Liver (tissue), 9 donors: ENCODE results near the gene FRMD4B. TPM values are rescaled to one million over a fixed set of nuclear protein-coding genes. Genes with fewer than 3 reads are reported as not detected.

Experiments
- DNase-seq: peaks from one replicate; pipeline ENCODE4 v3.0.0-alpha.2; 2017; ENCODE audit warnings: low spot score
- H3K27ac ChIP-seq, 2 donors: one replicate each; pipeline ENCODE4 v1.7.0; 2013; ENCODE audit warnings: inconsistent platforms in 2 of 2, low read length in 2 of 2, control low read depth in 1 of 2, low read depth in 1 of 2, mild to moderate bottlenecking in 1 of 2
- H3K27me3 ChIP-seq, 4 donors: one replicate each; pipeline versions ENCODE4 v1.6.1 to v1.7.0; 2013; ENCODE audit warnings: low read length in 3 of 4, inconsistent platforms in 1 of 4, mild to moderate bottlenecking in 1 of 4, moderate library complexity in 1 of 4; ENCODE audit not compliant: control insufficient read depth in 4 of 4, insufficient read depth in 4 of 4
- H3K36me3 ChIP-seq, 4 donors: one replicate each; pipeline versions ENCODE4 v1.6.1 to v1.7.0; 2013; ENCODE audit warnings: low read length in 3 of 4, mild to moderate bottlenecking in 3 of 4, low read depth in 1 of 4, moderate library complexity in 1 of 4; ENCODE audit not compliant: control insufficient read depth in 4 of 4, insufficient read depth in 3 of 4
- H3K4me1 ChIP-seq, 4 donors: one replicate each; pipeline versions ENCODE4 v1.6.1 to v1.7.0; 2013; ENCODE audit warnings: low read length in 3 of 4, mild to moderate bottlenecking in 3 of 4, moderate library complexity in 1 of 4; ENCODE audit not compliant: control insufficient read depth in 4 of 4, insufficient read depth in 4 of 4
- H3K4me3 ChIP-seq, 3 donors: one replicate each; pipeline versions ENCODE4 v1.6.1 to v1.7.0; 2013; ENCODE audit warnings: low read length in 3 of 3, control low read depth in 1 of 3, low read depth in 1 of 3, mild to moderate bottlenecking in 1 of 3
- H3K9ac ChIP-seq, 2 donors: one replicate each; pipeline ENCODE4 v1.7.0; 2013; ENCODE audit warnings: low read length in 2 of 2, mild to moderate bottlenecking in 2 of 2, moderate library complexity in 2 of 2, control low read depth in 1 of 2, low read depth in 1 of 2
- H3K9me3 ChIP-seq, 4 donors: one replicate each; pipeline versions ENCODE4 v1.6.1 to v1.7.0; 2013; ENCODE audit warnings: low read length in 3 of 4; ENCODE audit not compliant: control insufficient read depth in 4 of 4
- EGR1 ChIP-seq, 2 donors: IDR thresholded peaks; 2 replicates each; pipeline ENCODE4 v1.6.1; 2016 to 2018; ENCODE audit warnings: antibody characterized with exemption in 2 of 2, low read depth in 2 of 2
- FOXA1 ChIP-seq: IDR thresholded peaks from 2 replicates; pipeline ENCODE4 v1.6.1; 2016; ENCODE audit warnings: antibody characterized with exemption
- FOXA2 ChIP-seq: IDR thresholded peaks from 2 replicates; pipeline ENCODE4 v1.6.1; 2016; ENCODE audit warnings: antibody characterized with exemption
- GABPA ChIP-seq, 2 donors: IDR thresholded peaks in 1 of 2; conservative IDR thresholded peaks in 1 of 2; 2 replicates each; pipeline ENCODE4 v1.6.1; 2016; ENCODE audit warnings: antibody characterized with exemption in 2 of 2, mild to moderate bottlenecking in 1 of 2, moderate library complexity in 1 of 2
- HNF4A ChIP-seq, 2 donors: conservative IDR thresholded peaks; 2 replicates each; pipeline ENCODE4 v1.6.1; 2016; ENCODE audit warnings: antibody characterized with exemption in 2 of 2, mild to moderate bottlenecking in 2 of 2
- HNF4G ChIP-seq: IDR thresholded peaks from 2 replicates; pipeline ENCODE4 v1.6.1; 2016; ENCODE audit warnings: antibody characterized with exemption
- JUND ChIP-seq, 2 donors: IDR thresholded peaks; 2 replicates each; pipeline ENCODE4 v1.6.1; 2016; ENCODE audit warnings: antibody characterized with exemption in 2 of 2
- NR2F2 ChIP-seq: IDR thresholded peaks from 2 replicates; pipeline ENCODE4 v1.6.1; 2016; ENCODE audit warnings: antibody characterized with exemption
- RAD21 ChIP-seq, 2 donors: IDR thresholded peaks; 2 replicates each; pipeline ENCODE4 v1.6.1; 2016; ENCODE audit warnings: antibody characterized with exemption in 2 of 2, mild to moderate bottlenecking in 2 of 2
- RXRA ChIP-seq, 2 donors: IDR thresholded peaks; 2 replicates each; pipeline ENCODE4 v1.6.1; 2017 to 2018; ENCODE audit warnings: antibody characterized with exemption in 2 of 2, mild to moderate bottlenecking in 1 of 2
- SP1 ChIP-seq: IDR thresholded peaks from 2 replicates; pipeline ENCODE4 v1.6.1; 2018; ENCODE audit warnings: antibody characterized with exemption, mild to moderate bottlenecking
- TAF1 ChIP-seq: conservative IDR thresholded peaks from 2 replicates; pipeline ENCODE4 v1.6.1; 2016; ENCODE audit warnings: antibody characterized with exemption, mild to moderate bottlenecking
- YY1 ChIP-seq: IDR thresholded peaks from 2 replicates; pipeline ENCODE4 v1.6.1; 2016; ENCODE audit warnings: antibody characterized with exemption, mild to moderate bottlenecking
- WGBS: extraction: QIAGEN DNeasy Blood & Tissue Kit; methylation state at CpG from one replicate; pipeline ENCODE4 v1.1.7; 2013; 5-methylcytosine and 5-hydroxymethylcytosine counted together
- polyA plus RNA-seq, 2 donors: library from polyadenylated mRNA; stranded (reverse) in 1 of 2; unstranded in 1 of 2; fragments of 200-250 nt in 1 of 2; fragments of >200 nt in 1 of 2; fragmentation: Nextera tagmentation in 1 of 2; extraction: Ambion mirVana in 1 of 2; gene quantifications; one replicate each; pipeline versions ENCODE4 v1.2.1 to v1.2.3, GENCODE V29; 2013 to 2015
- total RNA-seq, 2 donors: library from RNA; depleted of rRNA; stranded (reverse); fragments of >200 nt; gene quantifications; one replicate each; pipeline ENCODE4 v1.2.3, GENCODE V29; 2014
- TF ChIP-seq, protein P1 (sequence below): fragments of 150-350 bp; IDR thresholded peaks from 2 replicates; pipeline ENCODE4 v1.5.1; 2017; ENCODE audit warnings: improper control_type of control experiment, low read depth, low read length; ENCODE audit not compliant: missing input control
- TF ChIP-seq, protein P2 (sequence below): IDR thresholded peaks from 2 replicates; pipeline ENCODE4 v1.6.1; 2016; ENCODE audit warnings: antibody characterized with exemption
- TF ChIP-seq, protein P3 (sequence below): IDR thresholded peaks from 2 replicates; pipeline ENCODE4 v1.6.1; 2016; ENCODE audit warnings: antibody characterized with exemption
- TF ChIP-seq, protein P4 (sequence below): IDR thresholded peaks from 2 replicates; pipeline ENCODE4 v1.6.1; 2016; ENCODE audit warnings: antibody characterized with exemption
- donor health status: healthy.
- donor health status: healthy.
- donor health status: healthy.
- donor health status: healthy.
- donor health status: healthy.

FRMD4B gene
- total and polyA plus RNA-seq, 4 donors, result 7.3 to 22.6 (median 15.0) TPM

DNA sequence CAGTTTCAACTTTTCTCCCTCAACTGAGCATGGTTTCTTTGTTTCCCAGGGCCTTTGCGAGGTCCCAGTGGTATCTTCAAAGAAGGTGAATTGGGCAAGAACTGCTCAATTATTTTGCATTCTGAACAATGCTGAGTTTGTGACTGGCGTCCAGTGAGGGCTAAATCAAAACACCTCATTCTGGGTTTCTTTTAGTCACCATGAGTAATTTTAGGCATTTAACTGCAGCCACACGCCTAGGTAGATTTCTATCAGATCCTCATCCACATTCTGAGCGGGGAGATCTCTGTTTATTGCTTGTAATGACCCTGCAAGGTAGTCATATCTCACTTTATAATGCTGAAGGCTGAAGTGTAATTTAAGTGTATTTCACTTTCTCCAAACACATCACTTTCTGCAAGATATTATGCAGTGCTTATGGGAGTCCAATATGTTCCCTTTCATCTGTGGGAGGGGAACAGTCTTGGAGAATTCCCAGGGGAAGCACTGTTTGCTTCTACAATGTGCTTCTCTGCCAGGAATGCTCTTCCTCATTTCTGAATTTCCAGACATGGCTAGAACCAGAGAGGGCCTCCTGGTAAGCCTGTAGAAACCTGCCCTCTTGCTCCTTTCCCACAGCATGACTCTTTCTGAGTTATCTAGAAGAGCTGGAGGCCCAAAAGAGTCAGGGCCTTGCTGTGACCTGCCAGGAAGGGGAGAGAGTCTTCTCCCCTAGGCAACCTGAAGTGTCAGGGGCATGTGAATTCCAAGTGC lies 91.7 kb downstream of the FRMD4B start (continued):
- TF ChIP-seq, protein P1, sequence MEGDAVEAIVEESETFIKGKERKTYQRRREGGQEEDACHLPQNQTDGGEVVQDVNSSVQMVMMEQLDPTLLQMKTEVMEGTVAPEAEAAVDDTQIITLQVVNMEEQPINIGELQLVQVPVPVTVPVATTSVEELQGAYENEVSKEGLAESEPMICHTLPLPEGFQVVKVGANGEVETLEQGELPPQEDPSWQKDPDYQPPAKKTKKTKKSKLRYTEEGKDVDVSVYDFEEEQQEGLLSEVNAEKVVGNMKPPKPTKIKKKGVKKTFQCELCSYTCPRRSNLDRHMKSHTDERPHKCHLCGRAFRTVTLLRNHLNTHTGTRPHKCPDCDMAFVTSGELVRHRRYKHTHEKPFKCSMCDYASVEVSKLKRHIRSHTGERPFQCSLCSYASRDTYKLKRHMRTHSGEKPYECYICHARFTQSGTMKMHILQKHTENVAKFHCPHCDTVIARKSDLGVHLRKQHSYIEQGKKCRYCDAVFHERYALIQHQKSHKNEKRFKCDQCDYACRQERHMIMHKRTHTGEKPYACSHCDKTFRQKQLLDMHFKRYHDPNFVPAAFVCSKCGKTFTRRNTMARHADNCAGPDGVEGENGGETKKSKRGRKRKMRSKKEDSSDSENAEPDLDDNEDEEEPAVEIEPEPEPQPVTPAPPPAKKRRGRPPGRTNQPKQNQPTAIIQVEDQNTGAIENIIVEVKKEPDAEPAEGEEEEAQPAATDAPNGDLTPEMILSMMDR, result no peak
- TF ChIP-seq, protein P2, sequence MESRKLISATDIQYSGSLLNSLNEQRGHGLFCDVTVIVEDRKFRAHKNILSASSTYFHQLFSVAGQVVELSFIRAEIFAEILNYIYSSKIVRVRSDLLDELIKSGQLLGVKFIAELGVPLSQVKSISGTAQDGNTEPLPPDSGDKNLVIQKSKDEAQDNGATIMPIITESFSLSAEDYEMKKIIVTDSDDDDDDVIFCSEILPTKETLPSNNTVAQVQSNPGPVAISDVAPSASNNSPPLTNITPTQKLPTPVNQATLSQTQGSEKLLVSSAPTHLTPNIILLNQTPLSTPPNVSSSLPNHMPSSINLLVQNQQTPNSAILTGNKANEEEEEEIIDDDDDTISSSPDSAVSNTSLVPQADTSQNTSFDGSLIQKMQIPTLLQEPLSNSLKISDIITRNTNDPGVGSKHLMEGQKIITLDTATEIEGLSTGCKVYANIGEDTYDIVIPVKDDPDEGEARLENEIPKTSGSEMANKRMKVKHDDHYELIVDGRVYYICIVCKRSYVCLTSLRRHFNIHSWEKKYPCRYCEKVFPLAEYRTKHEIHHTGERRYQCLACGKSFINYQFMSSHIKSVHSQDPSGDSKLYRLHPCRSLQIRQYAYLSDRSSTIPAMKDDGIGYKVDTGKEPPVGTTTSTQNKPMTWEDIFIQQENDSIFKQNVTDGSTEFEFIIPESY, result no peak
- TF ChIP-seq EGR1 (IDR thresholded peaks at IDR 0.05; ENCODE audit: low read depth in 2 of 2) (no peak), YY1 (no peak), GABPA (IDR thresholded peaks at IDR 0.05 in 1 of 2, conservative IDR thresholded peaks at IDR 0.05 in 1 of 2) (no peak), RXRA (IDR thresholded peaks at IDR 0.05) (no peak), TAF1 (no peak)

DNA sequence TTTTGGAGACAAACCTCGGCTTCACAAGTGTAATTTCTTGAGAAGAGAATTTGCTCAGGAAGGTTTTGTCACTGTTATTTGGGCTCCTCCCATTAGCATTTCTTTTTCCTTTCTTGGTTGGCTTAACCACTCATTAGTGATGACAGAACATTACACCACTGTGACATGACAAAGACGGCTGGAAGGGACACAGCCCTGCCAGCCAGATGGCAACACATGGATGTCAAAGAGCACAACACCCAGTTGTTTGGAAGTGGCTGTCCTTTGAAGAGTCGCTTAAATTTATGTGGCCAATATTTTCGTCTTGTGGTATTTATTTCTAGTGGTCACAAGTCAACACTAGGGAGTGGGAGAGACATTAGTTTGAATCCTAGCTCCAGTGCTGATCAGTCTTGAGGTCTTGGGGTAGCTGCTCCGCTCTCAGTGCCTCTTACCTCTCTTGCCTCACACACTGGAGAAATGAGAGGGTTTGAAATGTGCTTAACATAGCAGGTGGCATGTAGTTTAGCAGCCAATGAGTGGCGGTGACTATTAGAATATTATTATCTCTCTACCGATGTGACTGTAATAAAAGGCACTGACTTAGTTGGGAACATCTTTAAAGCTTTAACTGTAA lies 92.8 kb downstream of the FRMD4B start:
- H3K36me3 ChIP-seq, result no peaks in the 10 kb centered on the region
- H3K27ac ChIP-seq, result no peak overlapping the region
- DNase-seq, result no peak
- no peaks in the 10 kb centered on the region for H3K27me3 ChIP-seq
- no peaks in the 10 kb centered on the region for H3K4me1 ChIP-seq
- TF ChIP-seq GABPA (IDR thresholded peaks at IDR 0.05 in 1 of 2, conservative IDR thresholded peaks at IDR 0.05 in 1 of 2) (no peak), FOXA2 (no peak), NR2F2 (no peak), HNF4A (conservative IDR thresholded peaks at IDR 0.05) (no peak), TAF1 (no peak), EGR1 (IDR thresholded peaks at IDR 0.05; ENCODE audit: low read depth in 2 of 2) (no peak), YY1 (no peak), SP1 (no peak), RXRA (IDR thresholded peaks at IDR 0.05) (no peak), HNF4G (no peak), RAD21 (IDR thresholded peaks at IDR 0.05) (no peak), JUND (IDR thresholded peaks at IDR 0.05) (no peak), FOXA1 (no peak)
- TF ChIP-seq, protein P2, result no peak
- TF ChIP-seq, protein P3, sequence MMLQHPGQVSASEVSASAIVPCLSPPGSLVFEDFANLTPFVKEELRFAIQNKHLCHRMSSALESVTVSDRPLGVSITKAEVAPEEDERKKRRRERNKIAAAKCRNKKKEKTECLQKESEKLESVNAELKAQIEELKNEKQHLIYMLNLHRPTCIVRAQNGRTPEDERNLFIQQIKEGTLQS, result no peak
- TF ChIP-seq, protein P1, result no peak
- TF ChIP-seq, protein P4, sequence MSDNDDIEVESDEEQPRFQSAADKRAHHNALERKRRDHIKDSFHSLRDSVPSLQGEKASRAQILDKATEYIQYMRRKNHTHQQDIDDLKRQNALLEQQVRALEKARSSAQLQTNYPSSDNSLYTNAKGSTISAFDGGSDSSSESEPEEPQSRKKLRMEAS, result no peak
- H3K4me3 ChIP-seq, result no peak overlapping the region
- no peaks in the 10 kb centered on the region for H3K9me3 ChIP-seq
- no peak overlapping the region for H3K9ac ChIP-seq
- 92% methylated on average over 7 of the region's 7 CpGs for WGBS
